HCT116 (cell line): Measurements from ENCODE around the gene PLXNB3. TPM values are rescaled to one million over a fixed set of nuclear protein-coding genes. Genes with fewer than 3 reads are reported as not detected.

ENCODE experiments used
- ATAC-seq: fragments of 200-7000 bp; cut with Tn5 transposase; 2 replicates; pipeline ENCODE4 v1.9.1; 2020; ENCODE audit warnings: mild to moderate bottlenecking, moderate library complexity
- BruUV-seq: library from RNA; stranded (reverse); fragments of 400-500 nt; replicated peaks from 2 replicates; lab custom pipeline; 2021; lab: Mats Ljungman, UMichigan
- CTCF ChIA-PET: fragments of 300-600 bp; sonication (Branson Sonifier 250); formaldehyde crosslinking; loops from one replicate; lab custom pipeline; 2021; ENCODE audit warnings: antibody characterized with exemption; lab: Charles Lee
- POLR2A ChIA-PET: fragments of 300-600, 350-600 bp; sonication (Branson Sonifier 250); formaldehyde crosslinking; loops from one replicate; lab custom pipeline; 2021; ENCODE audit warnings: antibody characterized with exemption; lab: Charles Lee
- RAD21 ChIA-PET, 2 experiments: fragments of 300-600 bp; sonication (Branson Sonifier 250); formaldehyde crosslinking; loops; one replicate each; lab custom pipeline; 2023; ENCODE audit warnings: low total read pairs in 2 of 2; ENCODE audit not compliant: uncharacterized antibody in 2 of 2, unreplicated experiment in 2 of 2, low non-redundant PET in 1 of 2; lab: Charles Lee
- DNase-seq: peaks from one replicate; pipeline ENCODE4 v3.0.0-alpha.2; 2010; ENCODE audit warnings: low read depth, low spot score
- H2AFZ ChIP-seq: fragments of 200-600 bp; shearing (Covaris generic), sonication (generic); 2 replicates; pipeline ENCODE4 v1.6.1; 2017; ENCODE audit warnings: low read depth, mixed run types, mixed read lengths, antibody characterized with exemption, low read length; ENCODE audit not compliant: poor library complexity, severe bottlenecking
- H3K27ac ChIP-seq: 2 replicates; pipeline ENCODE4 v1.5.1; 2012; ENCODE audit warnings: low read depth, low read length
- H3K27me3 ChIP-seq: fragments of 200-600 bp; sonication (generic); 2 replicates; pipeline ENCODE4 v1.6.1; 2016; ENCODE audit warnings: mixed run types, low read length, mixed read lengths; ENCODE audit not compliant: insufficient read depth
- H3K36me3 ChIP-seq, 2 experiments: fragments of 200-500 bp in 1 of 2; fragments of 200-600 bp in 1 of 2; sonication (Bioruptor generic) in 1 of 2; sonication (generic) in 1 of 2; 2 replicates each; pipeline versions ENCODE4 v1.5.1 to v1.6.1; 2014 to 2016; ENCODE audit warnings: low read length in 2 of 2, inconsistent platforms in 1 of 2, mixed read lengths in 1 of 2, mixed run types in 1 of 2; ENCODE audit not compliant: insufficient read depth in 2 of 2, control insufficient read depth in 1 of 2
- H3K4me1 ChIP-seq, 2 experiments: fragments of 200-600 bp in 1 of 2; sonication (generic) in 1 of 2; 2 replicates each; pipeline versions ENCODE4 v1.5.1 to v1.6.1; 2012 to 2017; ENCODE audit warnings: low read length in 2 of 2, inconsistent platforms in 1 of 2, mild to moderate bottlenecking in 1 of 2, mixed read lengths in 1 of 2, mixed run types in 1 of 2, moderate library complexity in 1 of 2; ENCODE audit not compliant: insufficient read depth in 2 of 2, control insufficient read depth in 1 of 2
- H3K4me2 ChIP-seq: fragments of 200-600 bp; sonication (generic); 2 replicates; pipeline ENCODE4 v1.6.1; 2017; ENCODE audit warnings: mixed run types, low read length, mixed read lengths
- H3K4me3 ChIP-seq, 2 experiments: fragments of 200-600 bp in 1 of 2; sonication (generic) in 1 of 2; replicated peaks in 1 of 2; 2 replicates each; pipeline ENCODE4 v1.5.1; 2011 to 2016; ENCODE audit warnings: low read length in 2 of 2, control low read depth in 1 of 2, low read depth in 1 of 2, mild to moderate bottlenecking in 1 of 2, mixed read lengths in 1 of 2, mixed run types in 1 of 2
- H3K79me2 ChIP-seq: fragments of 200-600 bp; sonication (generic); 2 replicates; pipeline ENCODE4 v1.6.1; 2017; ENCODE audit warnings: mild to moderate bottlenecking, mixed run types, low read length, moderate library complexity, mixed read lengths; ENCODE audit not compliant: insufficient read depth
- H3K9ac ChIP-seq: fragments of 200-600 bp; sonication (generic); 2 replicates; pipeline ENCODE4 v1.6.1; 2016; ENCODE audit warnings: low read length, mixed read lengths
- H3K9me2 ChIP-seq: fragments of 200-600 bp; sonication (generic), shearing (Covaris generic); 2 replicates; pipeline ENCODE4 v1.6.1; 2017; ENCODE audit warnings: mixed run types, mild to moderate bottlenecking, moderate library complexity; ENCODE audit not compliant: insufficient read depth
- H3K9me3 ChIP-seq, 2 experiments: fragments of 200-500 bp in 1 of 2; fragments of 200-600 bp in 1 of 2; sonication (Bioruptor generic) in 1 of 2; sonication (generic) in 1 of 2; 2 replicates each; pipeline ENCODE4 v1.6.1; 2014 to 2017; ENCODE audit warnings: low read length in 2 of 2, mixed read lengths in 2 of 2, inconsistent platforms in 1 of 2, low read depth in 1 of 2, mild to moderate bottlenecking in 1 of 2, mixed run types in 1 of 2, moderate library complexity in 1 of 2; ENCODE audit not compliant: control insufficient read depth in 1 of 2, insufficient read depth in 1 of 2
- H4K20me1 ChIP-seq: fragments of 200-600 bp; sonication (generic), shearing (Covaris generic); 2 replicates; pipeline ENCODE4 v1.6.1; 2017; ENCODE audit warnings: mixed run types, mild to moderate bottlenecking, moderate library complexity; ENCODE audit not compliant: insufficient read depth
- CBX3 ChIP-seq: IDR thresholded peaks from 2 replicates; pipeline ENCODE4 v1.6.1; 2012; ENCODE audit warnings: low read depth
- CTCF ChIP-seq, 3 experiments: fragments of 200-600 bp in 1 of 3; sonication (generic) in 1 of 3; IDR thresholded peaks in 2 of 3; conservative IDR thresholded peaks in 1 of 3; 2 replicates each; pipeline ENCODE4 v1.5.1; 2012 to 2017; ENCODE audit warnings: low read depth in 2 of 3, low read length in 2 of 3, antibody characterized with exemption in 1 of 3, borderline replicate concordance in 1 of 3, control low read depth in 1 of 3, mild to moderate bottlenecking in 1 of 3, mixed read lengths in 1 of 3, mixed run types in 1 of 3, moderate library complexity in 1 of 3; ENCODE audit not compliant: insufficient read depth in 1 of 3
- ELF1 ChIP-seq: IDR thresholded peaks from 2 replicates; pipeline ENCODE4 v1.6.1; 2012; ENCODE audit warnings: low read depth, borderline replicate concordance
- FOSL1 ChIP-seq: IDR thresholded peaks from 2 replicates; pipeline ENCODE4 v1.6.1; 2012; ENCODE audit warnings: low read depth
- JUND ChIP-seq: IDR thresholded peaks from 2 replicates; pipeline ENCODE4 v1.6.1; 2012
- MAX ChIP-seq: IDR thresholded peaks from 2 replicates; pipeline ENCODE4 v1.6.1; 2012
- SIN3A ChIP-seq: IDR thresholded peaks from 2 replicates; pipeline ENCODE4 v1.6.1; 2012; ENCODE audit warnings: low read depth
- YY1 ChIP-seq: IDR thresholded peaks from 2 replicates; pipeline ENCODE4 v1.6.1; 2011; ENCODE audit warnings: low read length, low read depth, moderate library complexity, mild to moderate bottlenecking; ENCODE audit not compliant: insufficient replicate concordance; ENCODE audit errors: extremely low read depth
- intact Hi-C: fragments of 100-400 bp; cut with micrococcal nuclease; formaldehyde crosslinking; loops from 2 replicates; pipeline ENCODE4 v1.10.0; 2022
- total RNA-seq: library from RNA; stranded (reverse); gene quantifications from one replicate; pipeline ENCODE4 v1.2.1, GENCODE V29; 2021; ENCODE audit not compliant: unreplicated experiment

The PLXNB3 gene
- total RNA-seq, 1 experiment from 2014 or later, result 4.8 TPM

- no peak overlapping the region for H3K4me2 ChIP-seq
- ChIA-PET CTCF (no interaction called here), RAD21 (no interaction called here), POLR2A (interaction anchor here (1.0 kb wide), 1 partner anchor 10 kb away, joined by 3 read pairs; the partner anchor contains the start of genes IDH3G and SSR4)
- H3K79me2 ChIP-seq, result no peaks in the 10 kb centered on the region
- H3K27ac ChIP-seq, result no peak overlapping the region
- H3K4me1 ChIP-seq, result no peaks in the 10 kb centered on the region
- TF ChIP-seq CTCF (IDR thresholded peaks at IDR 0.05 in 2 of 3, conservative IDR thresholded peaks at IDR 0.05 in 1 of 3; ENCODE audit: borderline replicate concordance in 1 of 3, insufficient read depth in 1 of 3, low read depth in 2 of 3, low read length in 2 of 3) (no peak), CBX3 (no peak), YY1 (no peak), JUND (no peak)
- no peak overlapping the region for H3K9ac ChIP-seq
- H3K36me3 ChIP-seq, result no peaks in the 10 kb centered on the region
- H3K9me3 ChIP-seq, result no peaks in the 10 kb centered on the region
- ATAC-seq (no peak), DNase-seq (no peak)
- intact Hi-C loops, result no loop called here
- no peaks in the 10 kb centered on the region for H4K20me1 ChIP-seq
- H2AFZ ChIP-seq, result no peak overlapping the region
- no TSS peak for BruUV-seq
- H3K9me2 ChIP-seq, result no peaks in the 10 kb centered on the region
- H3K27me3 ChIP-seq, result no peaks in the 10 kb centered on the region
- H3K4me3 ChIP-seq, result no peak overlapping the region
These were observed 40.1 kb downstream of the PLXNB3 start for GRCh38 chrX:153804100-153804595.

GRCh38 chrX:153804621-153805020, 40.6 kb downstream of the PLXNB3 start:
- no peak overlapping the region for H3K9ac ChIP-seq
- POLR2A ChIA-PET, result no interaction called here
- DNase-seq (no peak), ATAC-seq (no peak)
- H3K9me3 ChIP-seq, result no peaks in the 10 kb centered on the region
- H2AFZ ChIP-seq, result no peak overlapping the region
- CTCF ChIA-PET, result no interaction called here
- H4K20me1 ChIP-seq, result no peaks in the 10 kb centered on the region
- H3K4me3 ChIP-seq, result no peak overlapping the region
- H3K27ac ChIP-seq, result no peak overlapping the region
- intact Hi-C loops, result no loop called here
- H3K79me2 ChIP-seq, result no peaks in the 10 kb centered on the region
- no peaks in the 10 kb centered on the region for H3K27me3 ChIP-seq
- no peak overlapping the region for H3K4me2 ChIP-seq
- no peaks in the 10 kb centered on the region for H3K4me1 ChIP-seq
- no peaks in the 10 kb centered on the region for H3K9me2 ChIP-seq
- H3K36me3 ChIP-seq, result no peaks in the 10 kb centered on the region
- RAD21 ChIA-PET, result no interaction called here
- TF ChIP-seq SIN3A, result no peak
- TF ChIP-seq ELF1, result no peak
- TF ChIP-seq YY1, result no peak
- no peak for TF ChIP-seq MAX
- no peak for TF ChIP-seq FOSL1
- no TSS peak for BruUV-seq
